CD8-positive, alpha-beta memory T cell (primary cell): ENCODE measurements around the gene AKIP1. TPM values are rescaled to one million over a fixed set of nuclear protein-coding genes. Genes with fewer than 3 reads are reported as not detected.
"Not testable (repeated sequence)": the region's sequence is repeated elsewhere in the genome, so short reads cannot be mapped to it uniquely, and the experiment has no call there.

Experiments used
- CTCF ChIA-PET: fragments of 350-600 bp; sonication (Branson Sonifier 250); formaldehyde crosslinking; loops from one replicate; lab custom pipeline; 2021; ENCODE audit warnings: antibody characterized with exemption; lab: Charles Lee
- POLR2A ChIA-PET: fragments of 350-600 bp; sonication (Branson Sonifier 250); formaldehyde crosslinking; loops from one replicate; lab custom pipeline; 2021; ENCODE audit warnings: antibody characterized with exemption; lab: Charles Lee
- DNase-seq, 5 donors: peaks; one replicate each; pipeline versions ENCODE4 v3.0.0 to v3.0.0-alpha.2; 2020 to 2022; ENCODE audit warnings: mixed read lengths in 1 of 5
- H3K27ac ChIP-seq: one replicate; pipeline ENCODE4 v1.7.0; 2013; ENCODE audit warnings: low read depth, mild to moderate bottlenecking, low read length, moderate library complexity
- H3K27me3 ChIP-seq: 2 replicates; pipeline ENCODE4 v1.7.0; 2013; ENCODE audit warnings: low read length, mild to moderate bottlenecking; ENCODE audit not compliant: insufficient read depth, poor library complexity, severe bottlenecking
- H3K36me3 ChIP-seq: 2 replicates; pipeline ENCODE4 v1.7.0; 2013; ENCODE audit warnings: mild to moderate bottlenecking, low read length, moderate library complexity; ENCODE audit not compliant: insufficient read depth
- H3K4me1 ChIP-seq: 2 replicates; pipeline ENCODE4 v1.7.0; 2013; ENCODE audit warnings: mild to moderate bottlenecking, low read length, moderate library complexity; ENCODE audit not compliant: insufficient read depth
- H3K4me3 ChIP-seq: 2 replicates; pipeline ENCODE4 v1.7.0; 2013; ENCODE audit warnings: mild to moderate bottlenecking, low read length
- H3K9me3 ChIP-seq: 2 replicates; pipeline ENCODE4 v1.7.0; 2013; ENCODE audit warnings: mild to moderate bottlenecking, low read length
- H3K27ac Mint-ChIP-seq, 8 donors: one replicate each; pipeline ENCODE4 v1.8.0; 2020 to 2021; ENCODE audit warnings: mixed read lengths in 8 of 8, mild to moderate bottlenecking in 6 of 8, inconsistent platforms in 3 of 8, moderate library complexity in 3 of 8
- H3K27me3 Mint-ChIP-seq, 2 donors: one replicate each; pipeline ENCODE4 v1.8.0; 2020 to 2021; ENCODE audit warnings: mixed read lengths in 2 of 2, mild to moderate bottlenecking in 1 of 2, moderate library complexity in 1 of 2
- H3K36me3 Mint-ChIP-seq, 3 donors: one replicate each; pipeline ENCODE4 v1.8.0; 2020 to 2021; ENCODE audit warnings: mixed read lengths in 3 of 3, inconsistent platforms in 1 of 3, mild to moderate bottlenecking in 1 of 3
- H3K4me1 Mint-ChIP-seq, 3 donors: one replicate each; pipeline ENCODE4 v1.8.0; 2020 to 2021; ENCODE audit warnings: mixed read lengths in 3 of 3, inconsistent platforms in 1 of 3, mild to moderate bottlenecking in 1 of 3
- H3K4me3 Mint-ChIP-seq, 7 donors: one replicate each; pipeline ENCODE4 v1.8.0; 2020 to 2021; ENCODE audit warnings: mixed read lengths in 7 of 7, mild to moderate bottlenecking in 6 of 7, moderate library complexity in 4 of 7, inconsistent platforms in 2 of 7
- H3K9me3 Mint-ChIP-seq, 5 donors: one replicate each; pipeline ENCODE4 v1.8.0; 2020 to 2022; ENCODE audit warnings: mixed read lengths in 5 of 5, mild to moderate bottlenecking in 3 of 5, moderate library complexity in 2 of 5, inconsistent platforms in 1 of 5
- polyA plus RNA-seq: library from polyadenylated mRNA; unstranded; fragments of 300-500 nt; fragmentation: Illumina TruSeq; gene quantifications from one replicate; pipeline ENCODE4 v1.2.3, GENCODE V29; 2021
- total RNA-seq, 2 experiments: library from RNA; stranded (reverse); gene quantifications; one replicate each; pipeline ENCODE4 v1.2.3, GENCODE V29; 2021

Gene AKIP1
- total and polyA plus RNA-seq, 3 experiments from 2014 or later: 16.3 to 26.9 (median 24.0) TPM

- DNase-seq: no peak
- no peak overlapping the region for H3K4me3 ChIP-seq
- H3K27ac ChIP-seq: no peak overlapping the region
- ChIA-PET POLR2A (no interaction called here), CTCF (no interaction called here)
- peaks cover 18% of the 10 kb centered on the region for H3K27me3 ChIP-seq
- no peaks in the 10 kb centered on the region for H3K36me3 ChIP-seq
- H3K4me1 Mint-ChIP-seq: peaks cover 0 to 21% (median 7%) of the 10 kb centered on the region in 3 donors
- peaks cover 40 to 59% of the 10 kb centered on the region in 2 donors for H3K27me3 Mint-ChIP-seq
- no peaks in the 10 kb centered on the region for H3K9me3 Mint-ChIP-seq
- H3K9me3 ChIP-seq: no peaks in the 10 kb centered on the region
- no peaks in the 10 kb centered on the region for H3K4me1 ChIP-seq
- H3K4me3 Mint-ChIP-seq: peak overlapping the region in 1 of 7 donors; percentile 41
- no peak overlapping the region for H3K27ac Mint-ChIP-seq
- no peaks in the 10 kb centered on the region for H3K36me3 Mint-ChIP-seq
These were observed 39.0 kb upstream of the AKIP1 start for GRCh38 chr11:8871962-8872361.

- DNase-seq: no peak
- CTCF ChIA-PET: interaction anchor here (0.7 kb wide), 1 partner anchor 9 kb away, joined by 3 read pairs; no protein-coding TSS in a partner anchor
These were observed 37.1 kb upstream of the AKIP1 start for GRCh38 chr11:8873741-8874405.

GRCh38 chr11:8878771-8879170, 32.2 kb upstream of the AKIP1 start:
- no peak overlapping the region for H3K27ac Mint-ChIP-seq
- no peaks in the 10 kb centered on the region for H3K27me3 ChIP-seq
- H3K4me1 Mint-ChIP-seq: peaks cover 0 to 6% (median 0%) of the 10 kb centered on the region in 3 donors
- H3K36me3 ChIP-seq: no peaks in the 10 kb centered on the region
- H3K9me3 ChIP-seq: no peaks in the 10 kb centered on the region
- peaks cover 11 to 16% of the 10 kb centered on the region in 2 donors for H3K27me3 Mint-ChIP-seq
- CTCF ChIA-PET: interaction anchor here (1.2 kb wide), 1 partner anchor 11 kb away, joined by 3 read pairs; no protein-coding TSS in a partner anchor
- no peaks in the 10 kb centered on the region for H3K4me1 ChIP-seq
- no peaks in the 10 kb centered on the region for H3K36me3 Mint-ChIP-seq
- H3K9me3 Mint-ChIP-seq: peaks cover 0 to 2% (median 0%) of the 10 kb centered on the region in 5 donors
- POLR2A ChIA-PET: no interaction called here
- no peak overlapping the region for H3K4me3 ChIP-seq
- H3K27ac ChIP-seq: no peak overlapping the region
- H3K4me3 Mint-ChIP-seq: no peak overlapping the region
- DNase-seq: no peak

More at GRCh38 chr11:8873741-8874405, 37.1 kb upstream of the AKIP1 start:
- peaks cover 36 to 50% of the 10 kb centered on the region in 2 donors for H3K27me3 Mint-ChIP-seq
- H3K4me3 ChIP-seq: no peak overlapping the region
- no peaks in the 10 kb centered on the region for H3K36me3 Mint-ChIP-seq
- H3K4me1 ChIP-seq: no peaks in the 10 kb centered on the region
- H3K36me3 ChIP-seq: no peaks in the 10 kb centered on the region
- no peak overlapping the region for H3K27ac ChIP-seq
- peaks cover 0 to 21% (median 7%) of the 10 kb centered on the region in 3 donors for H3K4me1 Mint-ChIP-seq
- H3K27ac Mint-ChIP-seq: no peak overlapping the region
- POLR2A ChIA-PET: no interaction called here
- H3K9me3 ChIP-seq: no peaks in the 10 kb centered on the region
- no peaks in the 10 kb centered on the region for H3K9me3 Mint-ChIP-seq
- no peak overlapping the region for H3K4me3 Mint-ChIP-seq
- H3K27me3 ChIP-seq: peaks cover 11% of the 10 kb centered on the region

GRCh38 chr11:8881585-8881984, 29.4 kb upstream of the AKIP1 start:
- H3K36me3 Mint-ChIP-seq, POLR2A ChIA-PET, H3K4me1 ChIP-seq, CTCF ChIA-PET, H3K27ac ChIP-seq, H3K27me3 ChIP-seq, H3K9me3 Mint-ChIP-seq, H3K9me3 ChIP-seq, H3K27ac Mint-ChIP-seq, H3K4me1 Mint-ChIP-seq, H3K36me3 ChIP-seq, H3K4me3 ChIP-seq, DNase-seq, H3K4me3 Mint-ChIP-seq: not testable (repeated sequence)
- peaks cover 4 to 15% of the 10 kb centered on the region in 2 donors for H3K27me3 Mint-ChIP-seq

- peaks cover 0 to 18% (median 5%) of the 10 kb centered on the region in 5 donors for H3K9me3 Mint-ChIP-seq
- CTCF ChIA-PET: no interaction called here
These were observed 24.7 kb upstream of the AKIP1 start for GRCh38 chr11:8886322-8886721.

GRCh38 chr11:8891185-8891584, 19.8 kb upstream of the AKIP1 start:
- Mint-ChIP-seq H3K9me3 (peaks cover 0 to 30% (median 9%) of the 10 kb centered on the region in 5 donors), H3K27me3 (peaks cover 17 to 43% of the 10 kb centered on the region in 2 donors)

More at GRCh38 chr11:8886322-8886721, 24.7 kb upstream of the AKIP1 start:
- POLR2A ChIA-PET: no interaction called here
- no peaks in the 10 kb centered on the region for H3K4me1 ChIP-seq
- Mint-ChIP-seq H3K4me1 (no peaks in the 10 kb centered on the region), H3K27me3 (peaks cover 15 to 42% of the 10 kb centered on the region in 2 donors), H3K4me3 (no peak overlapping the region), H3K36me3 (peaks cover 0 to 15% (median 5%) of the 10 kb centered on the region in 3 donors), H3K27ac (no peak overlapping the region)
- H3K4me3 ChIP-seq: no peak overlapping the region
- DNase-seq: no peak
- no peaks in the 10 kb centered on the region for H3K36me3 ChIP-seq
- H3K27ac ChIP-seq: no peak overlapping the region
- H3K27me3 ChIP-seq: no peaks in the 10 kb centered on the region
- H3K9me3 ChIP-seq: no peaks in the 10 kb centered on the region

GRCh38 chr11:8899119-8899753, 11.8 kb upstream of the AKIP1 start:
- Mint-ChIP-seq H3K27me3 (peaks cover 5 to 13% of the 10 kb centered on the region in 2 donors), H3K9me3 (peaks cover 17 to 35% (median 33%) of the 10 kb centered on the region in 5 donors), H3K4me3 (no peak overlapping the region), H3K27ac (no peak overlapping the region), H3K4me1 (no peaks in the 10 kb centered on the region), H3K36me3 (peaks cover 1 to 37% (median 7%) of the 10 kb centered on the region in 3 donors)
- Histone ChIP-seq H3K9me3 (no peaks in the 10 kb centered on the region), H3K4me1 (no peaks in the 10 kb centered on the region), H3K4me3 (no peak overlapping the region), H3K27me3 (no peaks in the 10 kb centered on the region), H3K36me3 (no peaks in the 10 kb centered on the region), H3K27ac (no peak overlapping the region)
- DNase-seq: no peak
- POLR2A ChIA-PET: no interaction called here
- CTCF ChIA-PET: no interaction called here

More at GRCh38 chr11:8891185-8891584, 19.8 kb upstream of the AKIP1 start:
- H3K4me3 Mint-ChIP-seq, H3K36me3 ChIP-seq, H3K9me3 ChIP-seq, H3K27me3 ChIP-seq, H3K4me1 Mint-ChIP-seq, CTCF ChIA-PET, H3K4me1 ChIP-seq, H3K27ac ChIP-seq, H3K27ac Mint-ChIP-seq, POLR2A ChIA-PET, H3K4me3 ChIP-seq, DNase-seq: not testable (repeated sequence)
- H3K36me3 Mint-ChIP-seq: peaks cover 0 to 23% (median 5%) of the 10 kb centered on the region in 3 donors

GRCh38 chr11:8905528-8906165, 5.3 kb upstream of the AKIP1 start:
- Histone ChIP-seq H3K4me1 (peaks cover 6% of the 10 kb centered on the region), H3K9me3 (no peaks in the 10 kb centered on the region), H3K27me3 (no peaks in the 10 kb centered on the region), H3K36me3 (no peaks in the 10 kb centered on the region), H3K4me3 (no peak overlapping the region), H3K27ac (no peak overlapping the region)
- DNase-seq: no peak
- Mint-ChIP-seq H3K27me3 (peaks cover 5 to 13% of the 10 kb centered on the region in 2 donors), H3K36me3 (peaks cover 0 to 5% (median 0%) of the 10 kb centered on the region in 3 donors), H3K9me3 (peaks cover 0 to 9% (median 5%) of the 10 kb centered on the region in 5 donors), H3K4me3 (peak overlapping the region in 1 of 7 donors; percentile 1), H3K27ac (no peak overlapping the region), H3K4me1 (peaks cover 14 to 26% (median 15%) of the 10 kb centered on the region in 3 donors)
- ChIA-PET CTCF (no interaction called here), POLR2A (no interaction called here)
